ENCODE data around the gene ARF1. TPM values are rescaled to one million over a fixed set of nuclear protein-coding genes. Genes with fewer than 3 reads are reported as not detected.
A peak's percentile ranks its signal among the peaks of the same experiment; 100 is the strongest.

Gene ARF1
- total RNA-seq, 4 donors from 2014 or later = 165 to 340 (median 203) TPM

DNA sequence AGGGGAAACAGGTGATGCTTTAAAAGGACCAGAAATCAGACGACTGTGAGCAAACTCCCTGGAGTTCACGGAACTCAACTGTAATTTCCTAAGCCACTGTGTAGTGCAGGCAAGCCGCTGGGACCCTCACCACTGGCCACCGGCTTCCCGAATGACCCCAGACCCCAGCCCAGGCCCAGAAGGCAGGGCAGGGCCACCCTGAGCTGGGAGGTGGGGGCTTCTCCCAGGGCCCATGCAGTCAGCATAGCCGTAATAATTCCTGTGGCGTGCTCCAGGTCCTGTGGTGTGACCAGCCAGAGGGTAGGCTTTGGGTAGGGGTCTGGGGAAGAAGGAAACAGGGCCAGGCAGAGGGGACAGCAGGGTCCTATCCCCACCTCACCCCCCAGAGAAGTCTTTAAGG lies 3.5 kb upstream of the ARF1 start:
- no peaks in the 10 kb centered on the region for H3K9me3 ChIP-seq
- H3K36me3 ChIP-seq = no peaks in the 10 kb centered on the region
- H3K27me3 ChIP-seq = no peaks in the 10 kb centered on the region
- peaks cover 0 to 6% of the 10 kb centered on the region in 2 donors for H3K4me1 ChIP-seq
- intact Hi-C loops (cut with DNase I; ENCODE audit: low total_unique reads) = loop anchor here (10.0 kb wide), 1 partner anchor 314 kb away; no protein-coding TSS in a partner anchor
- no peak for TF ChIP-seq POLR2A (IDR thresholded peaks at IDR 0.05)
- TF ChIP-seq, protein P1, sequence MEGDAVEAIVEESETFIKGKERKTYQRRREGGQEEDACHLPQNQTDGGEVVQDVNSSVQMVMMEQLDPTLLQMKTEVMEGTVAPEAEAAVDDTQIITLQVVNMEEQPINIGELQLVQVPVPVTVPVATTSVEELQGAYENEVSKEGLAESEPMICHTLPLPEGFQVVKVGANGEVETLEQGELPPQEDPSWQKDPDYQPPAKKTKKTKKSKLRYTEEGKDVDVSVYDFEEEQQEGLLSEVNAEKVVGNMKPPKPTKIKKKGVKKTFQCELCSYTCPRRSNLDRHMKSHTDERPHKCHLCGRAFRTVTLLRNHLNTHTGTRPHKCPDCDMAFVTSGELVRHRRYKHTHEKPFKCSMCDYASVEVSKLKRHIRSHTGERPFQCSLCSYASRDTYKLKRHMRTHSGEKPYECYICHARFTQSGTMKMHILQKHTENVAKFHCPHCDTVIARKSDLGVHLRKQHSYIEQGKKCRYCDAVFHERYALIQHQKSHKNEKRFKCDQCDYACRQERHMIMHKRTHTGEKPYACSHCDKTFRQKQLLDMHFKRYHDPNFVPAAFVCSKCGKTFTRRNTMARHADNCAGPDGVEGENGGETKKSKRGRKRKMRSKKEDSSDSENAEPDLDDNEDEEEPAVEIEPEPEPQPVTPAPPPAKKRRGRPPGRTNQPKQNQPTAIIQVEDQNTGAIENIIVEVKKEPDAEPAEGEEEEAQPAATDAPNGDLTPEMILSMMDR (IDR thresholded peaks at IDR 0.05) = no peak
- DNase-seq = peak in 1 of 2 donors; percentile 4
- H3K4me3 ChIP-seq = no peak overlapping the region
- no peak overlapping the region for H3K27ac ChIP-seq

DNA sequence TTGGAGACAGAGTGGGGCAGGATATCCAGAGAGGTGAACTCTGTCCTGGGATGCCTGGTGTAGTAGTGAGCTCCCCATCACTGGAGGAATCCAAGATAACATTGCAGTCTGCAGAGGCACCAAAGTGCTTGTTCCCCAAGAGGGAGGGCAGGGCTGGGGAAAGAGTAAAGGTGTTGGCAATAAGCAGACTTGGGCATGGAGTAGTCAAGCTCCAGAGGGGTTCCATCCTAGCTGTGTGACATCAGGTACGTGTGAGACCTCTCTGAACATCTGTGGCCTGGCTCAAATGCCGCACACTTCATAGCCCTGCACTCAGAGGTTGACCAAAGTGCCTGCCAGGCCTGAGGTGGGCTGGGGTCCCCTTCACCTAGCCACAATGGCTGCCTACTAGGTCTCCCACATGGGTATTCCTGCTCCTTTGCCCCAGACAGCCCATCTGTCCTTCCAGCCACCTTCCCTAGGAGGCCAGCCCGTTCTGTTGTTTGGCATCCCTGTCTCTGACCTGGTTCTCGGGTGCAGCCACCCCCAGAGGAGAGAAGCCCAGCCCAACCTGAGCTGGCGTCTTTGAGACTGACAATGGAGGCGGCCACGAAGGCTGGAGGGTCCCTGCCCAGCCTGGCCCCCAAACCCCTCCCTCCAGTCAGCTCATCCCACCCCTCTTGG lies 2.8 kb upstream of the ARF1 start:
- no peaks in the 10 kb centered on the region for H3K27me3 ChIP-seq

DNA sequence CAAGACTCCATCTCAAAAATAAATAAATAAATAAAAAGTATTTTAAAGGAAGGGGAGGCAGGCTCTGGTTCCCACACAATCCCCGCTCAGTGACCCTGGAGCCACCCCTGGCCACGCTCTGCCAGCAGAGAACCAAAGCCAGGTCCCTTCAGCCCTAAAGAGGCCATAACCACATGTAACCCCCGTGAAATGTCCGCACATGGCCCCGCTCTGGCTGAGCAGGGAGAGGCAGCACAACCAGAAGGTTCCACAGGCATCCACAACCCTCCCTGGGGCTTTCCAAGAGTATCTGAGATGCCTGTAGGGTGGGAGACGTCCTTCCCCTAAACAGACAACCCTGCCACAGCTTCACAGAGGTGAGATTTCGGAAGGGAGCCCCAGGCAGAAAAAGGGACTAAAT lies 1.4 kb upstream of the ARF1 start:
- H3K27me3 ChIP-seq = no peaks in the 10 kb centered on the region
- no peaks in the 10 kb centered on the region for H3K9me3 ChIP-seq
- peaks cover 6 to 22% of the 10 kb centered on the region in 2 donors for H3K4me1 ChIP-seq
- intact Hi-C loops (cut with DNase I; ENCODE audit: low total_unique reads) = no loop called here
- DNase-seq = no peak
- peak overlapping the region; percentile 80 to 94 for H3K4me3 ChIP-seq
- H3K27ac ChIP-seq = peak overlapping the region in 1 of 2 donors; percentile 80
- H3K36me3 ChIP-seq = no peaks in the 10 kb centered on the region
- TF ChIP-seq, protein P1 (IDR thresholded peaks at IDR 0.05) = no peak
- no peak for TF ChIP-seq POLR2A (IDR thresholded peaks at IDR 0.05)

More for the DNA sequence above, 2.8 kb upstream of the ARF1 start:
- Histone ChIP-seq H3K4me3 (no peak overlapping the region), H3K27ac (no peak overlapping the region), H3K36me3 (no peaks in the 10 kb centered on the region), H3K9me3 (no peaks in the 10 kb centered on the region), H3K4me1 (peaks cover under 1 to 8% of the 10 kb centered on the region in 2 donors)
- intact Hi-C loops (cut with DNase I; ENCODE audit: low total_unique reads) = loop anchor here (10.0 kb wide), 1 partner anchor 315 kb away; no protein-coding TSS in a partner anchor
- DNase-seq = peak in 1 of 2 donors; percentile 13
- TF ChIP-seq POLR2A (IDR thresholded peaks at IDR 0.05) = no peak
- TF ChIP-seq, protein P1 (IDR thresholded peaks at IDR 0.05) = no peak

GRCh38 chr1:228081578-228082213 lies 812 bp upstream of the ARF1 start:
- peak overlapping the region; percentile 80 to 94 for H3K4me3 ChIP-seq
- H3K4me1 ChIP-seq = peaks cover 8 to 28% of the 10 kb centered on the region in 2 donors
- TF ChIP-seq, protein P1 (IDR thresholded peaks at IDR 0.05) = no peak
- TF ChIP-seq POLR2A (IDR thresholded peaks at IDR 0.05) = no peak
- H3K9me3 ChIP-seq = no peaks in the 10 kb centered on the region
- H3K27me3 ChIP-seq = no peaks in the 10 kb centered on the region
- DNase-seq = no peak
- no peaks in the 10 kb centered on the region for H3K36me3 ChIP-seq
- intact Hi-C loops (cut with DNase I; ENCODE audit: low total_unique reads) = no loop called here
- H3K27ac ChIP-seq = peak overlapping the region; percentile 80 to 99
